WTC11 (cell line): Measurements from ENCODE around the gene SP9.
A peak's percentile ranks its signal among the peaks of the same experiment; 100 is the strongest.

ENCODE experiments used
- CREM ChIP-seq: sonication (generic); formaldehyde crosslinking; IDR thresholded peaks from 2 replicates; pipeline ENCODE4 v1.8.1; 2022; ENCODE audit warnings: mild to moderate bottlenecking, missing genetic modification reagents, moderate library complexity
- ELF4 ChIP-seq: sonication (generic); formaldehyde crosslinking; IDR thresholded peaks from 2 replicates; pipeline ENCODE4 v1.8.1; 2022; ENCODE audit warnings: low read depth, mild to moderate bottlenecking, moderate library complexity, missing genetic modification reagents
- SMAD3 ChIP-seq: sonication (generic); formaldehyde crosslinking; IDR thresholded peaks from 2 replicates; pipeline ENCODE4 v1.8.0; 2022; ENCODE audit warnings: missing genetic modification reagents, mild to moderate bottlenecking, borderline replicate concordance
- TF ChIP-seq, protein P1 (sequence below): sonication (generic); formaldehyde crosslinking; IDR thresholded peaks from 2 replicates; pipeline ENCODE4 v1.8.1; 2023; ENCODE audit warnings: mild to moderate bottlenecking, moderate library complexity, missing genetic modification reagents
- TF ChIP-seq, protein P2 (sequence below): fragments of 200-600 bp; IDR thresholded peaks from 2 replicates; pipeline ENCODE4 v1.8.0; 2022; ENCODE audit warnings: antibody characterized with exemption

- TF ChIP-seq, protein P1, sequence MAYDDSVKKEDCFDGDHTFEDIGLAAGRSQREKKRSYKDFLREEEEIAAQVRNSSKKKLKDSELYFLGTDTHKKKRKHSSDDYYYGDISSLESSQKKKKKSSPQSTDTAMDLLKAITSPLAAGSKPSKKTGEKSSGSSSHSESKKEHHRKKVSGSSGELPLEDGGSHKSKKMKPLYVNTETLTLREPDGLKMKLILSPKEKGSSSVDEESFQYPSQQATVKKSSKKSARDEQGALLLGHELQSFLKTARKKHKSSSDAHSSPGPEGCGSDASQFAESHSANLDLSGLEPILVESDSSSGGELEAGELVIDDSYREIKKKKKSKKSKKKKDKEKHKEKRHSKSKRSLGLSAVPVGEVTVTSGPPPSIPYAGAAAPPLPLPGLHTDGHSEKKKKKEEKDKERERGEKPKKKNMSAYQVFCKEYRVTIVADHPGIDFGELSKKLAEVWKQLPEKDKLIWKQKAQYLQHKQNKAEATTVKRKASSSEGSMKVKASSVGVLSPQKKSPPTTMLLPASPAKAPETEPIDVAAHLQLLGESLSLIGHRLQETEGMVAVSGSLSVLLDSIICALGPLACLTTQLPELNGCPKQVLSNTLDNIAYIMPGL (CRISPR knock-in tag) = 0 out of 2 replicates have a peak, but pooled peaks have one; percentile 46
- TF ChIP-seq, protein P2, sequence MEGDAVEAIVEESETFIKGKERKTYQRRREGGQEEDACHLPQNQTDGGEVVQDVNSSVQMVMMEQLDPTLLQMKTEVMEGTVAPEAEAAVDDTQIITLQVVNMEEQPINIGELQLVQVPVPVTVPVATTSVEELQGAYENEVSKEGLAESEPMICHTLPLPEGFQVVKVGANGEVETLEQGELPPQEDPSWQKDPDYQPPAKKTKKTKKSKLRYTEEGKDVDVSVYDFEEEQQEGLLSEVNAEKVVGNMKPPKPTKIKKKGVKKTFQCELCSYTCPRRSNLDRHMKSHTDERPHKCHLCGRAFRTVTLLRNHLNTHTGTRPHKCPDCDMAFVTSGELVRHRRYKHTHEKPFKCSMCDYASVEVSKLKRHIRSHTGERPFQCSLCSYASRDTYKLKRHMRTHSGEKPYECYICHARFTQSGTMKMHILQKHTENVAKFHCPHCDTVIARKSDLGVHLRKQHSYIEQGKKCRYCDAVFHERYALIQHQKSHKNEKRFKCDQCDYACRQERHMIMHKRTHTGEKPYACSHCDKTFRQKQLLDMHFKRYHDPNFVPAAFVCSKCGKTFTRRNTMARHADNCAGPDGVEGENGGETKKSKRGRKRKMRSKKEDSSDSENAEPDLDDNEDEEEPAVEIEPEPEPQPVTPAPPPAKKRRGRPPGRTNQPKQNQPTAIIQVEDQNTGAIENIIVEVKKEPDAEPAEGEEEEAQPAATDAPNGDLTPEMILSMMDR = no peak; the same call in 1 of the 2 replicates
- no peak for TF ChIP-seq CREM (CRISPR knock-in tag)
- TF ChIP-seq SMAD3 (CRISPR knock-in tag) = no peak
- no peak for TF ChIP-seq ELF4 (CRISPR knock-in tag)
Observed at GRCh38 chr2:174336501-174337336, 2.0 kb downstream of the SP9 start.
